ENCODE data around the gene ZRANB2. TPM values are rescaled to one million over a fixed set of nuclear protein-coding genes. Genes with fewer than 3 reads are reported as not detected.

ZRANB2 gene
- total RNA-seq, 1 experiment from 2014 or later: 67.9 TPM

GRCh38 chr1:71081697-71082080, 854 bp upstream of the ZRANB2 start:
- BruUV-seq (replicated peaks): TSS peak; percentile 96
- H2AFZ ChIP-seq (ENCODE audit: low read depth, low read length, poor library complexity, severe bottlenecking): peak overlapping the region; percentile 6
- CTCF ChIA-PET: interaction anchor here (0.6 kb wide), 1 partner anchor 299 kb away, joined by 3 read pairs; no protein-coding TSS in a partner anchor

More at GRCh38 chr1:71081697-71082080, 854 bp upstream of the ZRANB2 start:
- Histone ChIP-seq H3K4me2 (ENCODE audit: low read length) (peak overlapping the region; percentile 72), H3K36me3 (ENCODE audit: control insufficient read depth in 1 of 2, insufficient read depth in 2 of 2, low read length in 2 of 2) (peaks cover 9 to 19% of the 10 kb centered on the region in 2 experiments), H3K79me2 (ENCODE audit: insufficient read depth, low read length) (peaks cover 42% of the 10 kb centered on the region), H3K9me3 (ENCODE audit: control insufficient read depth in 1 of 2, insufficient read depth in 1 of 2, low read depth in 1 of 2, low read length in 2 of 2) (no peaks in the 10 kb centered on the region), H3K9me2 (ENCODE audit: insufficient read depth) (no peaks in the 10 kb centered on the region), H3K4me3 (replicated peaks in 1 of 2; ENCODE audit: low read depth in 1 of 2, low read length in 2 of 2) (peak overlapping the region; percentile 86 to 97), H3K9ac (ENCODE audit: low read length) (peak overlapping the region; percentile 92), H3K27ac (ENCODE audit: low read depth, low read length) (peak overlapping the region; percentile 79), H3K4me1 (ENCODE audit: control insufficient read depth in 1 of 2, insufficient read depth in 2 of 2, low read length in 2 of 2) (peaks cover 8 to 13% of the 10 kb centered on the region in 2 experiments; a peak in 2 of 4 replicates), H3K27me3 (ENCODE audit: insufficient read depth, low read length) (no peaks in the 10 kb centered on the region), H4K20me1 (ENCODE audit: insufficient read depth) (0 out of 2 replicates have a peak, but pooled peaks cover 10% of the 10 kb centered on the region)
- intact Hi-C loops (cut with micrococcal nuclease): no loop called here
- no peak for TF ChIP-seq MAX (IDR thresholded peaks at IDR 0.05)
- no peak for TF ChIP-seq FOSL1 (IDR thresholded peaks at IDR 0.05; ENCODE audit: low read depth)
- TF ChIP-seq ZFX (IDR thresholded peaks at IDR 0.05): no peak
- TF ChIP-seq CEBPB (IDR thresholded peaks at IDR 0.05; ENCODE audit: low read depth): no peak
- TF ChIP-seq, protein P1, sequence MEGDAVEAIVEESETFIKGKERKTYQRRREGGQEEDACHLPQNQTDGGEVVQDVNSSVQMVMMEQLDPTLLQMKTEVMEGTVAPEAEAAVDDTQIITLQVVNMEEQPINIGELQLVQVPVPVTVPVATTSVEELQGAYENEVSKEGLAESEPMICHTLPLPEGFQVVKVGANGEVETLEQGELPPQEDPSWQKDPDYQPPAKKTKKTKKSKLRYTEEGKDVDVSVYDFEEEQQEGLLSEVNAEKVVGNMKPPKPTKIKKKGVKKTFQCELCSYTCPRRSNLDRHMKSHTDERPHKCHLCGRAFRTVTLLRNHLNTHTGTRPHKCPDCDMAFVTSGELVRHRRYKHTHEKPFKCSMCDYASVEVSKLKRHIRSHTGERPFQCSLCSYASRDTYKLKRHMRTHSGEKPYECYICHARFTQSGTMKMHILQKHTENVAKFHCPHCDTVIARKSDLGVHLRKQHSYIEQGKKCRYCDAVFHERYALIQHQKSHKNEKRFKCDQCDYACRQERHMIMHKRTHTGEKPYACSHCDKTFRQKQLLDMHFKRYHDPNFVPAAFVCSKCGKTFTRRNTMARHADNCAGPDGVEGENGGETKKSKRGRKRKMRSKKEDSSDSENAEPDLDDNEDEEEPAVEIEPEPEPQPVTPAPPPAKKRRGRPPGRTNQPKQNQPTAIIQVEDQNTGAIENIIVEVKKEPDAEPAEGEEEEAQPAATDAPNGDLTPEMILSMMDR (IDR thresholded peaks at IDR 0.05 in 2 of 3, conservative IDR thresholded peaks at IDR 0.05 in 1 of 3; ENCODE audit: borderline replicate concordance in 1 of 3, insufficient read depth in 1 of 3, low read depth in 2 of 3, low read length in 2 of 3): no peak
- no peak for TF ChIP-seq RAD21 (IDR thresholded peaks at IDR 0.05; ENCODE audit: low read depth)
- TF ChIP-seq EZH2 (IDR thresholded peaks at IDR 0.05): no peak
- TF ChIP-seq CBX3 (IDR thresholded peaks at IDR 0.05; ENCODE audit: low read depth): no peak
- TF ChIP-seq REST (IDR thresholded peaks at IDR 0.05; ENCODE audit: low read depth): no peak
- no peak for TF ChIP-seq ZNF274 (IDR thresholded peaks at IDR 0.05; ENCODE audit: low read depth, low read length)
- TF ChIP-seq EZH2phosphoT487 (IDR thresholded peaks at IDR 0.05; ENCODE audit: borderline replicate concordance): no peak
- TF ChIP-seq ZBTB33 (IDR thresholded peaks at IDR 0.05; ENCODE audit: extremely low read depth, insufficient replicate concordance, low read length): no peak
- no peak for TF ChIP-seq ELF1 (IDR thresholded peaks at IDR 0.05; ENCODE audit: borderline replicate concordance, low read depth)
- POLR2A ChIA-PET: interaction anchor here (0.8 to 1.2 kb wide), 2 partner anchors 9 to 18 kb away, joined by 3 read pairs; no protein-coding TSS in a partner anchor
- RAD21 ChIA-PET (ENCODE audit: low non-redundant PET in 1 of 2, low total read pairs in 2 of 2, uncharacterized antibody in 2 of 2, unreplicated experiment in 2 of 2): no interaction called here
- ATAC-seq (no peak), DNase-seq (ENCODE audit: low read depth, low spot score) (no peak)
